ENCODE results near the gene NSMCE4A. TPM values are rescaled to one million over a fixed set of nuclear protein-coding genes. Genes with fewer than 3 reads are reported as not detected.
"Not testable (repeated sequence)": the region's sequence is repeated elsewhere in the genome, so short reads cannot be mapped to it uniquely, and the experiment has no call there.

The NSMCE4A gene, protein sequence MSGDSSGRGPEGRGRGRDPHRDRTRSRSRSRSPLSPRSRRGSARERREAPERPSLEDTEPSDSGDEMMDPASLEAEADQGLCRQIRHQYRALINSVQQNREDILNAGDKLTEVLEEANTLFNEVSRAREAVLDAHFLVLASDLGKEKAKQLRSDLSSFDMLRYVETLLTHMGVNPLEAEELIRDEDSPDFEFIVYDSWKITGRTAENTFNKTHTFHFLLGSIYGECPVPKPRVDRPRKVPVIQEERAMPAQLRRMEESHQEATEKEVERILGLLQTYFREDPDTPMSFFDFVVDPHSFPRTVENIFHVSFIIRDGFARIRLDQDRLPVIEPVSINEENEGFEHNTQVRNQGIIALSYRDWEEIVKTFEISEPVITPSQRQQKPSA
- polyA plus RNA-seq, result 27.5 to 52.0 TPM (median 29.1 TPM) in 3 replicates
- polyA plus RNA-seq (2011; ENCODE audit: low read depth), result 75.7 TPM
- 22.1 and 31.1 TPM in 2 replicates for polyA plus RNA-seq (2011; cell fraction: cytosol; rRNA removed)
- polyA plus RNA-seq (2011; cell fraction: nucleus; rRNA removed), result 51.7 and 69.1 TPM in 2 replicates
- polyA plus RNA-seq (2012; ENCODE audit: low replicate concordance), result 21.5 and 31.6 TPM in 2 replicates
- 6.6 to 9.9 TPM (median 7.1 TPM) in 3 replicates for polyA minus RNA-seq
- polyA minus RNA-seq (2011; cell fraction: cytosol; rRNA and poly(A)+ RNA removed), result 15.2 TPM
- polyA minus RNA-seq (2011; cell fraction: nucleus; rRNA and poly(A)+ RNA removed), result 7.2 and 9.2 TPM in 2 replicates

- Histone ChIP-seq H3K9me3 (ENCODE audit: control insufficient read depth, low read depth, low read length) (no peaks in the 10 kb centered on the region), H3K4me2 (ENCODE audit: control insufficient read depth, extremely low read depth, insufficient read depth, low read depth, low read length) (peak within 1 kb of the TSS; percentile 86), H3K79me2 (ENCODE audit: control insufficient read depth, insufficient read depth, low read length) (peaks cover 11% of the 10 kb centered on the region), H3K27ac (ENCODE audit: control insufficient read depth, insufficient read depth, low read length) (peak within 1 kb of the TSS; percentile 74), H3K9me1 (ENCODE audit: control insufficient read depth, extremely low read depth, insufficient read depth, low read length) (no peaks in the 10 kb centered on the region), H3K4me3 (ENCODE audit: control insufficient read depth in 2 of 3, extremely low read depth in 1 of 3, insufficient read depth in 2 of 3, low read depth in 1 of 3, low read length in 3 of 3) (peak within 1 kb of the TSS; percentile 57 to 90 (median 74)), H3K4me1 (ENCODE audit: control insufficient read depth, extremely low read depth, insufficient read depth, low read length) (peaks cover 10% of the 10 kb centered on the region), H3K36me3 (ENCODE audit: control insufficient read depth in 2 of 2, extremely low read depth in 1 of 2, insufficient read depth in 2 of 2, low read length in 2 of 2) (peaks cover 0 to 11% of the 10 kb centered on the region in 2 experiments), H2AFZ (ENCODE audit: control insufficient read depth, low read length) (peak within 1 kb of the TSS; percentile 82), H3K9ac (ENCODE audit: control insufficient read depth, extremely low read depth, insufficient read depth, low read length) (peak within 1 kb of the TSS; percentile 85), H4K20me1 (ENCODE audit: control insufficient read depth, extremely low read depth, insufficient read depth, low read length) (no peaks in the 10 kb centered on the region), H3K27me3 (ENCODE audit: control insufficient read depth, extremely low read depth, insufficient read depth, low read length) (no peaks in the 10 kb centered on the region)
- FAIRE-seq (no peak), DNase-seq (ENCODE audit: low read depth, low spot score) (no peak)
- dilution Hi-C loops (cut with MboI; ENCODE audit: extremely low pct_ligation_motif_present, low sequenced_read_pairs), result no loop called here
- no peak for TF ChIP-seq EZH2 (IDR thresholded peaks at IDR 0.05; ENCODE audit: low read length)
- TF ChIP-seq, protein P1, sequence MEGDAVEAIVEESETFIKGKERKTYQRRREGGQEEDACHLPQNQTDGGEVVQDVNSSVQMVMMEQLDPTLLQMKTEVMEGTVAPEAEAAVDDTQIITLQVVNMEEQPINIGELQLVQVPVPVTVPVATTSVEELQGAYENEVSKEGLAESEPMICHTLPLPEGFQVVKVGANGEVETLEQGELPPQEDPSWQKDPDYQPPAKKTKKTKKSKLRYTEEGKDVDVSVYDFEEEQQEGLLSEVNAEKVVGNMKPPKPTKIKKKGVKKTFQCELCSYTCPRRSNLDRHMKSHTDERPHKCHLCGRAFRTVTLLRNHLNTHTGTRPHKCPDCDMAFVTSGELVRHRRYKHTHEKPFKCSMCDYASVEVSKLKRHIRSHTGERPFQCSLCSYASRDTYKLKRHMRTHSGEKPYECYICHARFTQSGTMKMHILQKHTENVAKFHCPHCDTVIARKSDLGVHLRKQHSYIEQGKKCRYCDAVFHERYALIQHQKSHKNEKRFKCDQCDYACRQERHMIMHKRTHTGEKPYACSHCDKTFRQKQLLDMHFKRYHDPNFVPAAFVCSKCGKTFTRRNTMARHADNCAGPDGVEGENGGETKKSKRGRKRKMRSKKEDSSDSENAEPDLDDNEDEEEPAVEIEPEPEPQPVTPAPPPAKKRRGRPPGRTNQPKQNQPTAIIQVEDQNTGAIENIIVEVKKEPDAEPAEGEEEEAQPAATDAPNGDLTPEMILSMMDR (optimal IDR thresholded peaks at IDR 0.05 in 1 of 3, IDR thresholded peaks at IDR 0.05 in 1 of 3, conservative IDR thresholded peaks at IDR 0.05 in 1 of 3; ENCODE audit: extremely low read depth in 1 of 3, insufficient read depth in 2 of 3, low read length in 3 of 3), result peak in 1 of 3 experiments; percentile 77
Observed at GRCh38 chr10:121974535-121975294, at the start of gene NSMCE4A. Gene NSMCE4A (minus strand): TSS chr10:121975217. CDS start chr10:121975165, 52 bp downstream.

DNA sequence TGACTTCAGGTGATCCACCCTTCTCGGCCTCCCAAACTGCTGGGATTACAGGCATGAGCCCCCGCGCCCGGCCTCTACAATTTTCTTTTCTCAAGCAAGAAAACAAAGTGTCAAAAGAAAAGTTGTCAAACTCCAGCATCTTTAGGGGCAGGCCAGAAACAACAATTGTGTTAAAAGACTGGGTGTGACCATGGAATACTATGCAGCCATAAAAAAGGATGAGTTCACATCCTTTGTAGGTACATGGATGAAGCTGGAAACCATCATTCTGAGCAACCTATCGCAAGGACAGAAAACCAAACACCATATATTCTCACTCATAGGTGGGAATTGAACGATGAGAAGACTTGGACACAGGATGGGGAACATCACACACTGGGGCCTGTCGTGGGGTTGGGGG is 48.2 kb upstream of the NSMCE4A start:
- H3K36me3 ChIP-seq (ENCODE audit: control insufficient read depth in 2 of 2, extremely low read depth in 1 of 2, insufficient read depth in 2 of 2, low read length in 2 of 2); H3K4me2 ChIP-seq (ENCODE audit: control insufficient read depth, extremely low read depth, insufficient read depth, low read depth, low read length); H4K20me1 ChIP-seq (ENCODE audit: control insufficient read depth, extremely low read depth, insufficient read depth, low read length); H3K9ac ChIP-seq (ENCODE audit: control insufficient read depth, extremely low read depth, insufficient read depth, low read length); FAIRE-seq; dilution Hi-C loops (cut with MboI; ENCODE audit: extremely low pct_ligation_motif_present, low sequenced_read_pairs); H3K9me3 ChIP-seq (ENCODE audit: control insufficient read depth, low read depth, low read length); H3K79me2 ChIP-seq (ENCODE audit: control insufficient read depth, insufficient read depth, low read length); H3K27me3 ChIP-seq (ENCODE audit: control insufficient read depth, extremely low read depth, insufficient read depth, low read length); H3K27ac ChIP-seq (ENCODE audit: control insufficient read depth, insufficient read depth, low read length); H3K4me3 ChIP-seq (ENCODE audit: control insufficient read depth in 2 of 3, extremely low read depth in 1 of 3, insufficient read depth in 2 of 3, low read depth in 1 of 3, low read length in 3 of 3); H3K9me1 ChIP-seq (ENCODE audit: control insufficient read depth, extremely low read depth, insufficient read depth, low read length); DNase-seq (ENCODE audit: low read depth, low spot score); H2AFZ ChIP-seq (ENCODE audit: control insufficient read depth, low read length): not testable (repeated sequence)
- H3K4me1 ChIP-seq (ENCODE audit: control insufficient read depth, extremely low read depth, insufficient read depth, low read length), result peaks cover 21% of the 10 kb centered on the region
